GM12878 (cell line): ENCODE measurements around the gene PTPRN2.
"Not testable (repeated sequence)": the region's sequence is repeated elsewhere in the genome, so short reads cannot be mapped to it uniquely, and the experiment has no call there.

Experiments used
- JUND ChIP-seq: IDR thresholded peaks from 2 replicates; pipeline ENCODE4 v1.6.1; 2012; ENCODE audit warnings: low read depth, mild to moderate bottlenecking, low read length, improper control_type of control experiment, moderate library complexity
- NR2C2 ChIP-seq: IDR thresholded peaks from 2 replicates; pipeline ENCODE4 v1.6.1; 2011; ENCODE audit warnings: borderline replicate concordance, low read depth; ENCODE audit not compliant: control insufficient read depth, insufficient read length
- POLR2A ChIP-seq: IDR thresholded peaks from 2 replicates; pipeline ENCODE4 v1.6.1; 2011; ENCODE audit warnings: low read depth, mild to moderate bottlenecking, low read length
- ZNF207 ChIP-seq: fragments of 450-650 bp; IDR thresholded peaks from 2 replicates; pipeline ENCODE4 v1.6.1; 2014; ENCODE audit warnings: antibody characterized with exemption, mild to moderate bottlenecking, borderline replicate concordance
- ZNF274 ChIP-seq: IDR thresholded peaks from one replicate; pipeline ENCODE4 v1.8.0; 2011; ENCODE audit not compliant: insufficient read length, insufficient read depth
- TF ChIP-seq, protein P1 (sequence below), 3 experiments: IDR thresholded peaks in 2 of 3; conservative IDR thresholded peaks in 1 of 3; 2 replicates each; pipeline ENCODE4 v1.5.1; 2011; ENCODE audit warnings: low read depth in 3 of 3, low read length in 3 of 3, mild to moderate bottlenecking in 3 of 3, control low read depth in 2 of 3, moderate library complexity in 2 of 3, inconsistent platforms in 1 of 3, mixed read lengths in 1 of 3; ENCODE audit not compliant: control insufficient read depth in 2 of 3, insufficient read depth in 1 of 3; ENCODE audit errors: extremely low read depth in 1 of 3

- TF ChIP-seq JUND, POLR2A, NR2C2, ZNF207, ZNF274: not testable (repeated sequence)
- TF ChIP-seq, protein P1, sequence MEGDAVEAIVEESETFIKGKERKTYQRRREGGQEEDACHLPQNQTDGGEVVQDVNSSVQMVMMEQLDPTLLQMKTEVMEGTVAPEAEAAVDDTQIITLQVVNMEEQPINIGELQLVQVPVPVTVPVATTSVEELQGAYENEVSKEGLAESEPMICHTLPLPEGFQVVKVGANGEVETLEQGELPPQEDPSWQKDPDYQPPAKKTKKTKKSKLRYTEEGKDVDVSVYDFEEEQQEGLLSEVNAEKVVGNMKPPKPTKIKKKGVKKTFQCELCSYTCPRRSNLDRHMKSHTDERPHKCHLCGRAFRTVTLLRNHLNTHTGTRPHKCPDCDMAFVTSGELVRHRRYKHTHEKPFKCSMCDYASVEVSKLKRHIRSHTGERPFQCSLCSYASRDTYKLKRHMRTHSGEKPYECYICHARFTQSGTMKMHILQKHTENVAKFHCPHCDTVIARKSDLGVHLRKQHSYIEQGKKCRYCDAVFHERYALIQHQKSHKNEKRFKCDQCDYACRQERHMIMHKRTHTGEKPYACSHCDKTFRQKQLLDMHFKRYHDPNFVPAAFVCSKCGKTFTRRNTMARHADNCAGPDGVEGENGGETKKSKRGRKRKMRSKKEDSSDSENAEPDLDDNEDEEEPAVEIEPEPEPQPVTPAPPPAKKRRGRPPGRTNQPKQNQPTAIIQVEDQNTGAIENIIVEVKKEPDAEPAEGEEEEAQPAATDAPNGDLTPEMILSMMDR (IDR thresholded peaks at IDR 0.05 in 2 of 3, conservative IDR thresholded peaks at IDR 0.05 in 1 of 3; ENCODE audit: control insufficient read depth in 2 of 3, extremely low read depth in 1 of 3, insufficient read depth in 1 of 3, low read depth in 3 of 3, low read length in 3 of 3): not testable (repeated sequence)
Measured at GRCh38 chr7:158253670-158254045, 334.0 kb downstream of the PTPRN2 start.
